ENCODE results near the gene GCLC. TPM values are rescaled to one million over a fixed set of nuclear protein-coding genes. Genes with fewer than 3 reads are reported as not detected.

The GCLC gene
- polyA plus RNA-seq, 3 donors = 6.4 to 15.7 (median 10.1) TPM

DNA sequence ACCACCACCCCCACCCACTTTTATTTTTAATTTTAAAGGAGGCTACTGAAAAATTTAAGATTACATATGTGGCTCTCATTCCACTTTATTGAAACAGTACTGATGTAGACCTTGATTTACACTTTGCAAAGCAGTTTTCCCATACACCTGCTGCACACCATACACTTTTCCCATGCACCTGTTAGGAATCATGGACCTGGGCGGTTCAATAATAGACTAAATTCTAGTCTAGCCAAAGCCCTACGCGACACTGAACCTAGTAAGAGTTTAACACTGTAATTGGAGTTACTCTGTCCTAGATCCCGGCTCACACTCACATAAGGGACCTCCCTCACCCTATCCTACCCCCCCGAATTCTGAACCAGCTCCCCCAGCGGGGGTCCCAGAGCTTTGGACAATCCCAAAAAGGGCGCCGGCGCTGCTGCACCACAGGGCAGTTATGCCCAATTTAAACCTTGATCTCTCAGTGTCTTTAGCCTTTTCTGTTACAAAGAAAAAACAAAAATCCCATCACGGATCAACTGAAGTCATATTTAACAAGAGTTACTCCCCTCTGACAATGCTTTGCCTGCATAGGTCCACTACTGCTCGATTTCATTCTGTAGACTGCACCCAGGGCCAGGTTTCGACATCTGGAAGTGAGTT, 2.4 kb upstream of the GCLC start:
- peaks cover 20% of the 10 kb centered on the region for H3K79me2 ChIP-seq (ENCODE audit: insufficient read depth, low read length)
- H2AFZ ChIP-seq (ENCODE audit: insufficient read depth, low read depth, low read length, poor library complexity, severe bottlenecking) = peak overlapping the region; percentile 88
- Mint-ChIP-seq H3K4me3 (peak overlapping the region; percentile 85 to 92), H3K36me3 (no peaks in the 10 kb centered on the region), H3K9me3 (peaks cover 0 to 5% (median 2%) of the 10 kb centered on the region in 7 donors), H3K27ac (peak overlapping the region; percentile 53 to 88 (median 70)), H3K27me3 (ENCODE audit: low read depth in 3 of 3) (peaks cover 5 to 9% (median 5%) of the 10 kb centered on the region in 3 donors), H3K4me1 (peaks cover 47% of the 10 kb centered on the region)
- H3K9me3 ChIP-seq (replicated peaks in 1 of 2; ENCODE audit: control insufficient read depth in 1 of 2, insufficient read depth in 1 of 2, low read length in 2 of 2) = no peaks in the 10 kb centered on the region
- H3K27me3 ChIP-seq (ENCODE audit: control insufficient read depth in 2 of 2, insufficient read depth in 2 of 2, low read length in 2 of 2) = no peaks in the 10 kb centered on the region
- no peaks in the 10 kb centered on the region for H3K36me3 ChIP-seq (replicated peaks in 1 of 2; ENCODE audit: control insufficient read depth in 1 of 2, insufficient read depth in 2 of 2, low read length in 2 of 2)
- peak overlapping the region; percentile 67 to 92 (median 76) for H3K4me3 ChIP-seq (replicated peaks in 1 of 3; ENCODE audit: low read depth in 2 of 3, low read length in 3 of 3)
- peaks cover 33 to 41% of the 10 kb centered on the region in 2 donors for H3K4me1 ChIP-seq (ENCODE audit: control insufficient read depth in 1 of 2, insufficient read depth in 2 of 2, low read length in 2 of 2)
- peak overlapping the region; percentile 56 for H3K9ac ChIP-seq (ENCODE audit: insufficient read depth, low read length, poor library complexity, severe bottlenecking)
- TF ChIP-seq, protein P1, sequence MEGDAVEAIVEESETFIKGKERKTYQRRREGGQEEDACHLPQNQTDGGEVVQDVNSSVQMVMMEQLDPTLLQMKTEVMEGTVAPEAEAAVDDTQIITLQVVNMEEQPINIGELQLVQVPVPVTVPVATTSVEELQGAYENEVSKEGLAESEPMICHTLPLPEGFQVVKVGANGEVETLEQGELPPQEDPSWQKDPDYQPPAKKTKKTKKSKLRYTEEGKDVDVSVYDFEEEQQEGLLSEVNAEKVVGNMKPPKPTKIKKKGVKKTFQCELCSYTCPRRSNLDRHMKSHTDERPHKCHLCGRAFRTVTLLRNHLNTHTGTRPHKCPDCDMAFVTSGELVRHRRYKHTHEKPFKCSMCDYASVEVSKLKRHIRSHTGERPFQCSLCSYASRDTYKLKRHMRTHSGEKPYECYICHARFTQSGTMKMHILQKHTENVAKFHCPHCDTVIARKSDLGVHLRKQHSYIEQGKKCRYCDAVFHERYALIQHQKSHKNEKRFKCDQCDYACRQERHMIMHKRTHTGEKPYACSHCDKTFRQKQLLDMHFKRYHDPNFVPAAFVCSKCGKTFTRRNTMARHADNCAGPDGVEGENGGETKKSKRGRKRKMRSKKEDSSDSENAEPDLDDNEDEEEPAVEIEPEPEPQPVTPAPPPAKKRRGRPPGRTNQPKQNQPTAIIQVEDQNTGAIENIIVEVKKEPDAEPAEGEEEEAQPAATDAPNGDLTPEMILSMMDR (IDR thresholded peaks at IDR 0.05) = no peak
- DNase-seq = no peak
- H3K27ac ChIP-seq (ENCODE audit: low read depth in 1 of 2, low read length in 2 of 2) = peak overlapping the region; percentile 49 to 81
- H4K20me1 ChIP-seq (ENCODE audit: insufficient read depth, low read length) = peaks cover 8% of the 10 kb centered on the region
- intact Hi-C loops (cut with micrococcal nuclease) = loop anchor here in 1 of 2 donors (5.0 kb wide), 1 partner anchor 45 kb away; no protein-coding TSS in a partner anchor
- peak overlapping the region; percentile 95 for H3K4me2 ChIP-seq (replicated peaks; ENCODE audit: extremely low read depth, low read length, poor library complexity, severe bottlenecking)
- WGBS (ENCODE audit: insufficient coverage) = 13% methylated on average over 8 of the region's 12 CpGs

DNA sequence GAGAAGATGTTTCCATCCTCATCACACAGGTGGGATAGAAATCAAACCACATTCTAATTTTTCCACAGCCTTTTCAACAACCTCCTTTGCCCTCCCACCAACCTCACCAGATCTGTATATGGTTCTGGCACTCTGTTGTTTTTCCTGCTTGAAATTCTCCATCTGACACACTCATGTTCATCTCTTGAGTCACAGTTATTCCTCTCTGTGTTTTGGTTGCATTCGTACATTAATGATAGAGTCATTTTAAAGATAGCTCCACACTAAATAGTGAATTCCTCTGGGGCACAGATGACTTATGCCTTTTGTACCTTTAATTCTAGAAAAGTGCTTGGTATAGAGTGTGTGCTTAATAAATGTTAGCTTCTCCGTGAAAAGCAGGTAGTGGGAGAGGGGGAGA, 1.4 kb upstream of the GCLC start:
- Mint-ChIP-seq H3K4me3 (peak overlapping the region in 1 of 2 donors; percentile 16), H3K9me3 (peaks cover 0 to under 1% (median 0%) of the 10 kb centered on the region in 7 donors), H3K4me1 (peaks cover 45% of the 10 kb centered on the region), H3K27ac (no peak overlapping the region), H3K27me3 (ENCODE audit: low read depth in 3 of 3) (peaks cover 2 to 9% (median 5%) of the 10 kb centered on the region in 3 donors), H3K36me3 (peaks cover 3 to 5% of the 10 kb centered on the region in 2 donors)
- no peak overlapping the region for H3K4me3 ChIP-seq (replicated peaks in 1 of 3; ENCODE audit: low read depth in 2 of 3, low read length in 3 of 3)
- H3K36me3 ChIP-seq (replicated peaks in 1 of 2; ENCODE audit: control insufficient read depth in 1 of 2, insufficient read depth in 2 of 2, low read length in 2 of 2) = no peaks in the 10 kb centered on the region
- H3K79me2 ChIP-seq (ENCODE audit: insufficient read depth, low read length) = peaks cover 30% of the 10 kb centered on the region
- H3K4me1 ChIP-seq (ENCODE audit: control insufficient read depth in 1 of 2, insufficient read depth in 2 of 2, low read length in 2 of 2) = peaks cover 35 to 41% of the 10 kb centered on the region in 2 donors
- no peaks in the 10 kb centered on the region for H3K27me3 ChIP-seq (ENCODE audit: control insufficient read depth in 2 of 2, insufficient read depth in 2 of 2, low read length in 2 of 2)
- H3K9ac ChIP-seq (ENCODE audit: insufficient read depth, low read length, poor library complexity, severe bottlenecking) = no peak overlapping the region
- DNase-seq = no peak
- TF ChIP-seq, protein P1 (IDR thresholded peaks at IDR 0.05) = no peak
- WGBS (ENCODE audit: insufficient coverage) = 100% methylated on average over 1 of the region's 2 CpGs
- intact Hi-C loops (cut with micrococcal nuclease) = loop anchor here in 1 of 2 donors (5.0 kb wide), 1 partner anchor 46 kb away; no protein-coding TSS in a partner anchor
- H3K4me2 ChIP-seq (replicated peaks; ENCODE audit: extremely low read depth, low read length, poor library complexity, severe bottlenecking) = no peak overlapping the region
- H3K27ac ChIP-seq (ENCODE audit: low read depth in 1 of 2, low read length in 2 of 2) = no peak overlapping the region
- peaks cover 18% of the 10 kb centered on the region for H4K20me1 ChIP-seq (ENCODE audit: insufficient read depth, low read length)
- no peaks in the 10 kb centered on the region for H3K9me3 ChIP-seq (replicated peaks in 1 of 2; ENCODE audit: control insufficient read depth in 1 of 2, insufficient read depth in 1 of 2, low read length in 2 of 2)
- H2AFZ ChIP-seq (ENCODE audit: insufficient read depth, low read depth, low read length, poor library complexity, severe bottlenecking) = no peak overlapping the region
